Coronary artery (tissue), 2 donors: ENCODE measurements around the gene SEZ6.
A peak's percentile ranks its signal among the peaks of the same experiment; 100 is the strongest.

ENCODE experiments used
- DNase-seq: peaks from one replicate; pipeline ENCODE4 v3.0.0-alpha.2; 2017; ENCODE audit warnings: low spot score
- H3K27ac ChIP-seq, 2 donors: fragments of 200-600 bp; sonication (generic); one replicate each; pipeline ENCODE4 v1.5.1; 2016 to 2019
- H3K4me3 ChIP-seq: fragments of 200-600 bp; sonication (generic); 2 replicates; pipeline ENCODE4 v1.5.1; 2016; ENCODE audit warnings: mild to moderate bottlenecking, moderate library complexity
- CTCF ChIP-seq: fragments of 200-600 bp; sonication (generic); IDR thresholded peaks from one replicate; pipeline ENCODE4 v1.5.1; 2019; ENCODE audit warnings: antibody characterized with exemption

The SEZ6 gene

DNA sequence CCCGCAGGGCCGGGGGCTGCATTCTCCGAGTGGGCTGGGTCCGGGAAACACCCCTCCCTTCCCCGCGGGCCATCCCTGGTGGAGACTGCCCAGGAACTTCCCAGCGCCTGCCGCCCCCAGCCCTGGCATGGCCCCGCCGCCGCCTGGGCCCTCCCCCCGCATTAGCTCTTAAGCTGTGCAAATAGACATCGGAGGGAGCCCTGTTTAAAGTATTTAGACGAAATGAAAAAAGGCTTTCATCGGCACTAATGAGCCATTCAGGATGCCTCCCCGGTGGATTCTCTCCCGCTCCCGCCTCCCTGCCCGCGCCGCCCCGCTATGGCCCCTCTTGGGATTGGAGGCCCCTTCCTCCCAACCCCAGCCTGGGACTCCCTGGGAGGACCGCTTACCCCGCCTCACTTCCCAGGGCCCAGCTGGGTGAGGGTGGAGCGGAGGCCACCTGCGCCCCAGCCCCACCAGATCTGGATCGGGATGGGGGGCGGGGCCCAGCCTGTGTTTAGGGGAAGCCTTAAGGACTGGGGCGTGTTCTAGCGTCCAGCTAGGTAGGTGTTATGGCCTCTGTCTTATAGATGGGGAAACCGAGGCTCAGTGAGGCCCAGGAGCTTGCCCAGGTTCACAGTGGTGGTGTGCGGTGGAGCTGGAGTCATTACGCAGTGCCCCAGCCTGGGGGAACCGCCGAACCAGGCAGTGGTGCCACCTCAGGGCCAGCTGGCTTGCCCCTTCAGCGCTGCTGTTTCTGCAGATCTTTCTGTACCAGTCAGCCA is 19.7 kb downstream of the SEZ6 start:
- TF ChIP-seq CTCF = no peak
- H3K27ac ChIP-seq = no peak overlapping the region
- H3K4me3 ChIP-seq = no peak overlapping the region
- DNase-seq = no peak

- no peak overlapping the region for H3K4me3 ChIP-seq
- no peak for TF ChIP-seq CTCF
- H3K27ac ChIP-seq = no peak overlapping the region
- no peak for DNase-seq
Measured at GRCh38 chr17:28983286-28984230, 22.3 kb downstream of the SEZ6 start.

GRCh38 chr17:28982131-28982793 is 23.6 kb downstream of the SEZ6 start:
- Histone ChIP-seq H3K4me3 (no peak overlapping the region), H3K27ac (peak overlapping the region in 1 of 2 donors; percentile 65)
- no peak for DNase-seq
- no peak for TF ChIP-seq CTCF

- DNase-seq = no peak
- H3K4me3 ChIP-seq = no peak overlapping the region
- H3K27ac ChIP-seq = no peak overlapping the region
- no peak for TF ChIP-seq CTCF
Measured at GRCh38 chr17:28978356-28978964, 27.4 kb downstream of the SEZ6 start.

DNA sequence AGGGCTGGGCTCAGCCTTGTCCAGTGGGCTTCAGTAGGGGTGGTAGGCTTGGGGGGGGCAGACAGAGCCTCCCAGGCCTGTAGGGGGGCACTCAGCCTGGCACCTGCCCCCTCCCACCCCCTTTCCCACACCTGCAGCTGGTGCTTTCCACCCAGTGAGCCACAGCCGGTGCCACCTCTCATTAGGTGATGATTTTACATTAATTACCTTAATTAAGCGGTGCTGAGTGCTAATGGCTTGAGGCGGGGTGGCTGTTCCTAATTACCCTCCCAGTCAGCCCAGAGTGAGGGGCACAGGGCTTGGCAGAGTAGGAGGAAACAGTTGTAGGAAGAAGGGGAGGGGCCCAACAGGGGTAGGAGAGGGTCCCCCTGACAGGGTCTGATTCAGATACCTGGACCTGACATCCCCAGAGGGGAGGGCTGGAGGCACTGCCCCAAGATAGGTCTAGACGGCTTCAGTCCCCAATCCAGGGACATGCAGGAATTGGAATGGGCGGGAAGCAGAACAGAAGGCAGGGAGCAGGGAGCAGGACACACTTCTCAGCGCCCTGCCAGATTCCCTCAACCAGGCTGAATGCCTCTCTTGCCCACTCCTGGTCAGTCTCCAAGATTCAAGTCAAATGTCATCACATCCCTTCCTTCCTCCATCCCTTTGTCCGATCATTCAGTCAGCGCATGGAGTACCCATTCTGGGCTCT is 28.0 kb downstream of the SEZ6 start:
- H3K4me3 ChIP-seq = no peak overlapping the region

More for the DNA sequence above, 28.0 kb downstream of the SEZ6 start:
- H3K27ac ChIP-seq = no peak overlapping the region
- DNase-seq = no peak
- no peak for TF ChIP-seq CTCF
